ENCODE measurements around the gene ICAM1.

- TF ChIP-seq CTCF (conservative IDR thresholded peaks at IDR 0.05) (no peak), EZH2 (IDR thresholded peaks at IDR 0.05; ENCODE audit: low read depth) (no peak)
Observed at GRCh38 chr19:10284065-10284959, 13.4 kb downstream of the ICAM1 start.

Data from PC-9 (cell line).